Stimulated activated CD8-positive, alpha-beta memory T cell treated with anti-CD3 and anti-CD28 coated beads, Interleukin-15, amount 100 ng/mL, for 24 hours (primary cell): ENCODE measurements around the gene LCA5L.

Experiments used
- DNase-seq: peaks from one replicate; pipeline ENCODE4 v3.0.0-alpha.2; 2020; ENCODE audit warnings: low read depth

The LCA5L gene

DNA sequence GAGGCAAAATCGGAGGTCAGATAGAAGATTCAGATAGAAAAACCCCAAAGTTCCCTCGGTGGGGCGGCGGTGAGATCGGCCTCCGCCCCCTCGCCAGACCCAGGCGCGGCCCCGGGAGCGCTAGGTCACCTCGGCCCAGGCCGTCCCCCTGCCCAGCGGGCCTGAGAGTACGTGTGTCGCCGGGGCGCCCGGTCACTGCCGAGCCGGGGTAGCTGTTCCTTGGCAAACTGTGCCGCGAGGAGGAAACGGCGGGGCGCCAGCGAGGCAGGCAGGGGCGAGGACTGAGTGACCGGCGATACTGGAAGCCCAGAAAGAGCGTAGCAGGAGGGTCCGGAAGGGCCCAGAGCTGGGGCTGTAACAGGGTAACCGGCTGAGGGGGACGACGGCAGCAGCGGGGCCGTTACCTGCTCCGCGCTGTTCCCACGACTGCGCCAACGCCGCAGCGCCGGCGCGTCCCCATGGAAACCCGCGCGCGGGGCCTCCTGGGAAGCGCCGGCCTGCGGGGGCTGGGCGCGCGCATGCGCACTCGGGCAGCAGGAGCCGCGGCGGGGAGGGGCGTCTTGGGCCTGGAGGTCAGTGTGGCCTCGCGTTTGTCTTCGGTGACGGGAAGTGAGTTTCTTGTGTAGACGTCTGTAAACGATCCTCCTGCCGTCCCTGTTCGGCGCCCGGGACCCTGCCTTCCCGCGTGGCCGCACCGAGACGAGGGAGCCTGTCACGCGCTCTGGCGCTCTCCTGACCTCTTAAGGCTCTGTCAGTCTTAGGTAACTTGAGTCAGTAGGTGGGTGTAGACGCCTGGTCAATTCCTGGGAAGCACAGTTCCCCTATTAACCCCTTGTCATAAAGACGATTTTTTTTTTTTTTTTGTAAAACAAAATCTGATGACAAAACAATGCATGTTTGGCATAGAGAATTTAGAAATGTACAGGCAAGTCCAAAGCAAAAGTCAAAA, at the start of gene LCA5L:
Gene LCA5L, minus strand, starts transcription at position 458 of the 949 bp plus-strand sequence. CDS start 17,285 bp downstream, outside the sequence.
- peak; percentile 89 for DNase-seq

GRCh38 chr21:39489380-39489924, 43.9 kb upstream of the LCA5L start:
- no peak for DNase-seq

DNA sequence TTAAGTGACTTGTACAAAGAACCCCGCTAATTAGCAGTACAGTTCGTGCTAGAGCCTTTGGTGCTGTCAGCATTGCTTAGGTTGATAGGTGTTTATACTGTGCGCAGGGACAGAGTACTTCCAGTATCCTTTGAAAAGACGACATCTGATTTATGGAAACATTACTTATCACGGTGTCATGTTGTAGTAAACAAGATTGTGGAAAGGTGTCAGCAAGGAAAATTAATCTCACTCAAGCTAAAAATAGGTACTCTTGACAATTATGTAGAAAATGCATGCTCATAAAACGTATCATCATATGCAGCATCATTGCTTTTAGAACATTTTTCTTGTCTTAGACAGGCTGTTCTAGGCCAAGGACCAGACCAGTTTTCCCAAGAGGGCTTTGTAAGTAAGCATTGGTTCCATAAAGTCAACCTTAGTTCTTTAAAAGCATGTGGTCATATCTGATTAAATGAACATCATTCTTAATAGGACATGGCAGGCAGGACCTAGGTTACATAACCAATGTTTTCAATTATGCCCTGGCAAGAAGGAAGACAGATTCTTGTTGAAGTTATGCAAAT, 39.2 kb upstream of the LCA5L start:
- no peak for DNase-seq

- DNase-seq: no peak
These were observed 38.3 kb upstream of the LCA5L start for GRCh38 chr21:39483917-39484316.

GRCh38 chr21:39481886-39482285, 36.3 kb upstream of the LCA5L start:
- DNase-seq: no peak

DNA sequence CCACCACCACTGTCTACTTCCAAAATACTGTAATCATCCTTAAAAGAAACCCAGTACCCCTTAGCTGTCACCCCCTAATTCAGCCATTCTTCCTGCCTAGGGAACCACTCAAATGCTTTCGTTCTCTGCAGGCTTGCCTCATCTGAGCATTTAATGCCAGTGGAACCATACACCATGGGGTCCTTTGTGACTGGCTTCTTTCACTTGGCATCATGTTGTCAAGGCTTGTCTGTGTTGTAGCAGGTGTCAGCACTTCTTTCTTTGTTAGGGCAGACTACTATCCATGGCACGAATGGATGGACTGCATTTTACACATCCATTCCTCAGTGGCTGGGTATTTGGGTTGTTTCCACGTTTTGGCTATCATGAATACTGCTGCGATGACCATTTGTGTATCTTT, 34.7 kb upstream of the LCA5L start:
- DNase-seq: no peak

- DNase-seq: no peak
These were observed 34.2 kb upstream of the LCA5L start for GRCh38 chr21:39479814-39480182.

GRCh38 chr21:39479164-39479813, 33.7 kb upstream of the LCA5L start:
- no peak for DNase-seq

DNA sequence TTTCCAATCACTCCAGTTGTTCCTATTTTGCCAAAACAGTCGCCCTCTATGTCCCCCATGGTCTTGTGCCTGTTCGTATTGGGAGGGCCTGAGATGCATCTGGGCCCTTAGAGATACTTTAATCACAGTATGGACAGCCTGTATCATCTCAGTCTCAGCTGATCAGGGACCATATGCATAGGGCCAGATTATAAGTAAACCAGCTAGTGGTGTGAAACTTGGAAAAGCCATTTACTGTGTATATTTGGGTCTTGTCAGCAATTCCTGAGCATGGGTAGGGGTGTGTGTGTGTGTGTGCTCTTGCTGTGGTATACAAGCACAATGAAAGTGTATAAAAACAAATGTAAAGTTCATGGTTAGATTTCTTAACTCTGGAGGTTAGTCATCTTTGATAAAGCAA, 29.0 kb upstream of the LCA5L start:
- no peak for DNase-seq

- no peak for DNase-seq
These were observed 27.2 kb upstream of the LCA5L start for GRCh38 chr21:39472786-39473185.

- DNase-seq: no peak
These were observed 26.0 kb upstream of the LCA5L start for GRCh38 chr21:39471598-39471997.

- DNase-seq: no peak
These were observed 23.0 kb upstream of the LCA5L start for GRCh38 chr21:39468559-39468958.

DNA sequence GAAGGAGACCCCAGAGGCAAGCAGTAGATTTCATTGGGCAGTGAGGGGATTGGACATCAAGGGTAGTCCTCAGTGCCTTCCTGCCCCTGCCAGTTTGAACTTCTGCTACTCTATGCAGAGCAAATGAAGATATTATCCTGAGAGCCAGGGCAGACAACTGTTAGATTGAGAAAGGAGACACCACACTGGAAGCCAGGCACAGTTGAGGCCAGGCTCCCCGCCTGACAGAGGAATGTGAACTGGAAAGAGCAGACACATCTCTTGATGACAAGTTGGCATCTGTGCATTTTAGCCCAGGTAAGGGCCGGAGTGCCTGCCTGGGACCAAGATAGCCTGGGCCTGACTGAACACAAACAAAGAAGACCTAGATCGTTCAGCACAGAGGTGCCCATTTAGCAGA, 22.2 kb upstream of the LCA5L start:
- no peak for DNase-seq

DNA sequence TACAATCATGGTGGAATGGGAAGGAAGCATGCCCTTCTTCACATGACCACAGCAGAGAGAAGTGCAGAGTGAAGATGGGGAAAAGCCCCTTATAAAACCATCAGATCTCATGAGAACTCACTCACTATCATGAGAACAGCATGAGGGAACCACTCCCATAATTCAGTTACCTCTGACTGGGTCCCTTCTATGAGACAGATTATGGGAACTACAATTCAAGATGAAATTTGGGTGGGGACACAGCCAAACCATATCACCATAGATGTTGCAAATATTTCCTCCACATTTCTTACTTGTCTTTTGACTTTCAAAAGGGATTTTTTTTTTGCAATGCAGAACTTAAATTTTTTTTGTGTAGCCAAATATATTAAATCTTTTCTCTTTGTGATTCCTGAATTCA, 21.0 kb upstream of the LCA5L start:
- no peak for DNase-seq

DNA sequence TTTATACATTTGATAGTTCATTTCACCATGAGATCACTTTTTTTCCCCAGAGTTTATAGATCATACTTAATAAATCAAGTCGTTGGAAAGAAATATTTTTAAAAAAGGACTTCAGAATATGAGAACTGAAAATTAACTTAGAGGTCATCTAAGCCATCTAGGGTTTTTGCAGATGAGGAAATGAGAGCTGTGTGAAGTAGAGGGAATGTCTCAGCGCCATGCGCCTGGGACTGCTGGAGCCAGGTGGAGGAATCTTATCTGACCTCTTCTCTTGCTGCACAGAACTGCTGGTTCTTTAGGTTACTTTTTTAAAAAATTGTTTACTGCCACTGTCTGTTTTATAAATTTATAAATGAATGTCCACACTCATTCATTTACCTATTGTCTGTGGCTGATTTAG, 17.7 kb upstream of the LCA5L start:
- no peak for DNase-seq

- DNase-seq: no peak
These were observed 15.8 kb upstream of the LCA5L start for GRCh38 chr21:39461419-39461818.

DNA sequence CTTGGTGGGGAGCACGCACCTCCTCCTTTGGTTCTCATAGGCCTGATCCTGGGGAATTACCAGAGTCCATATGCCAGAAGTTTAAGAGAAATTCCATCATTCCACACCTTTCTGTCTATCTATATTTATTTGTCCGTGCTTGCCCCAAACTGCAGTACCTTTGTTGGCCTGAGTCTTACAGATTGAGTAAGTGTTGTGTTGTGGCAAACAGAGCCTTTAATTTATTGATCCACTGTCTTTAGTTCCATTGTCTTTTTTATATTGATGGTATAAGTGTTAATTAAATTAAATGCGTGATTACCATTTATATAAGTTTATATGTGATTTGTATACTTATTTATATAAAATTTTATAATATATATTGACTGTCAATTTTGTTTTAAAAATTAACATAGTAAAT, 11.1 kb upstream of the LCA5L start:
- no peak for DNase-seq

DNA sequence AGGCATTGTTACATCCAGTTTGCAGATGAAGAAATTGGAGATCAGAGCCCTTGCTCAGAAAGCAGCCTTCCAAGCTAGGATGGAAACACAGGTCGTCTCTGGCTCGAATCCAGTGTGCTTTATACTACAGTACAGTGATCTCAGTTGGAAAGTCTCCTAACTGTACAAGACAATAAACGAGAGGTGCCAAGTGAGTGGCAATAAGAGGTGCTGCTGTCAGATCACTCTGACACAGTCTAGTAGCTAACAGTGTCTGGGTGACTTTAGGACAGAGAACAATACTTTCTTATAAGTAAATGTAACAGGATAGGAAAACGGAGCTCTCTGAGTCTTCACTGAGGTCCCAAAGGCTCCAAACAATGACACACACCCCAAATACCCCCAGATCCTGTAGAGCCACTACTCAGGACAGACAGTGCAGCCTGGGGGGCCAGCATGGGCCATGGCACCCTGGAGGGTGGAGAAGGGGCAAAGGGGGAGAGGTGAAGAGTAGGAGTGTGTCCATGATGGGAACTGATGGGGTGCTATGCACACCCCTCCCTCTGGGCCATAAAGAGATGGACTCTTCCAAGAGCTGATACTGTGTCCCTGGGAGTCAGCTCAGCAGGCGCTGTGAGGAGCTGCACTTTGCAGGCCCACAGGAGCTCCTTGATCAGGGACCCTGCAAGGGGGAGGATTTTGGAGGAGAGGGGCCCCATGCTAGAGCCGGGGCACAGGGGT, 9.5 kb upstream of the LCA5L start:
- DNase-seq: no peak

- DNase-seq: no peak
These were observed 8.1 kb upstream of the LCA5L start for GRCh38 chr21:39453571-39454179.

DNA sequence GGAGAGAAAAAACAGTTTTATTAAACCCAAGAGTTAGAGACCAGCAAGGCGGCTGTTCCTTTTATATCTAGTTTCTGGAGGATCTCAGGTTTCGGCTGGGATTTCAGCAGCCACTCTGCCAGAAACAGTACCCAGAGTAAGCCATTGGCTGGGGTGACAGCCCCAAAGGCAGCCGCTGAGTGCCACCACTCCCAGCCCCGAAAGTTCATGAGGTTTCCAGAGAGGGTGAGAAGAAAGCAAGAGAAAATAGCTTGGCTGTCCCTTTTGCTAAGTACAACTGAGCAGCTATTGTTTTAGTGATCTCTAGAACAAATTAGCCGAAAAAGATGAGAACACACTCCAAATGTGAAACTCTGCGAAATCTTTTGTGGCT, 7.4 kb upstream of the LCA5L start:
- no peak for DNase-seq

- no peak for DNase-seq
These were observed 6.8 kb upstream of the LCA5L start for GRCh38 chr21:39452207-39452969.
